GM23338 (cell line): ENCODE results near the gene MROH2A. TPM values are rescaled to one million over a fixed set of nuclear protein-coding genes. Genes with fewer than 3 reads are reported as not detected.

Experiments
- ATAC-seq: fragments of 200-7000 bp; cut with Tn5 transposase; 3 replicates; pipeline ENCODE4 v1.9.1; 2020
- DNase-seq: peaks from one replicate; pipeline ENCODE4 v3.0.0-alpha.2; 2015; ENCODE audit warnings: low spot score
- H2AFZ ChIP-seq: fragments of 200-600 bp; sonication (generic); 2 replicates; pipeline ENCODE4 v1.8.0; 2016; ENCODE audit warnings: antibody characterized with exemption, mild to moderate bottlenecking, moderate library complexity
- H3F3A ChIP-seq: fragments of 200-600 bp; sonication (generic); replicated peaks from 2 replicates; pipeline ENCODE4 v1.8.0; 2017; ENCODE audit warnings: antibody characterized with exemption, mixed run types, low read depth
- H3K27ac ChIP-seq: fragments of 200-600 bp; sonication (generic); 2 replicates; pipeline ENCODE4 v1.6.1; 2016; ENCODE audit warnings: low read depth
- H3K27me3 ChIP-seq: fragments of 200-600 bp; sonication (generic); 2 replicates; pipeline ENCODE4 v1.8.0; 2016; ENCODE audit warnings: mild to moderate bottlenecking, mixed run types, moderate library complexity; ENCODE audit not compliant: insufficient read depth
- H3K36me3 ChIP-seq: fragments of 200-600 bp; sonication (generic); 2 replicates; pipeline ENCODE4 v1.8.0; 2016; ENCODE audit warnings: mild to moderate bottlenecking; ENCODE audit not compliant: insufficient read depth
- H3K4me1 ChIP-seq: fragments of 200-600 bp; sonication (generic); 2 replicates; pipeline ENCODE4 v1.8.0; 2016; ENCODE audit warnings: mild to moderate bottlenecking, moderate library complexity; ENCODE audit not compliant: insufficient read depth
- H3K4me2 ChIP-seq: fragments of 200-600 bp; sonication (generic); 2 replicates; pipeline ENCODE4 v1.7.1; 2017; ENCODE audit warnings: mixed run types
- H3K4me3 ChIP-seq: fragments of 200-600 bp; sonication (generic); 2 replicates; pipeline ENCODE4 v1.6.1; 2016; ENCODE audit warnings: mixed run types
- H3K79me2 ChIP-seq: fragments of 200-600 bp; sonication (generic); replicated peaks from 2 replicates; pipeline ENCODE4 v1.8.0; 2017; ENCODE audit warnings: mild to moderate bottlenecking; ENCODE audit not compliant: insufficient read depth
- H3K9me2 ChIP-seq: fragments of 200-600 bp; sonication (generic); 2 replicates; pipeline ENCODE4 v1.8.0; 2017; ENCODE audit not compliant: insufficient read depth
- H4K20me1 ChIP-seq: fragments of 200-600 bp; sonication (generic); replicated peaks from 2 replicates; pipeline ENCODE4 v1.8.0; 2017; ENCODE audit warnings: mild to moderate bottlenecking; ENCODE audit not compliant: insufficient read depth
- H3K27ac Mint-ChIP-seq: 2 replicates; pipeline ENCODE4 v1.8.0; 2020; ENCODE audit warnings: inconsistent platforms, mild to moderate bottlenecking, moderate library complexity, mixed read lengths
- H3K27me3 Mint-ChIP-seq: 3 replicates; pipeline ENCODE4 v1.8.0; 2022; ENCODE audit warnings: low read depth, mild to moderate bottlenecking, moderate library complexity, mixed read lengths, inconsistent platforms; ENCODE audit not compliant: insufficient read depth, poor library complexity
- H3K36me3 Mint-ChIP-seq: 3 replicates; pipeline ENCODE4 v1.8.0; 2021; ENCODE audit warnings: low read depth, mild to moderate bottlenecking, inconsistent platforms, moderate library complexity, mixed read lengths
- H3K4me1 Mint-ChIP-seq: 3 replicates; pipeline ENCODE4 v1.8.0; 2020; ENCODE audit warnings: mild to moderate bottlenecking, inconsistent platforms, mixed read lengths
- H3K4me3 Mint-ChIP-seq: 3 replicates; pipeline ENCODE4 v1.8.0; 2021; ENCODE audit warnings: moderate library complexity, mild to moderate bottlenecking, inconsistent platforms, mixed read lengths
- H3K9me3 Mint-ChIP-seq: 3 replicates; pipeline ENCODE4 v1.8.0; 2020; ENCODE audit warnings: moderate library complexity, mild to moderate bottlenecking, inconsistent platforms, mixed read lengths
- CREB1 ChIP-seq: fragments of 250-450 bp; sonication (Bioruptor Pico); IDR thresholded peaks from 2 replicates; pipeline ENCODE4 v1.5.0; 2020; ENCODE audit warnings: low read depth, mild to moderate bottlenecking, moderate library complexity
- EZH2 ChIP-seq: fragments of 200-600 bp; sonication (generic); IDR thresholded peaks from one replicate; pipeline ENCODE4 v1.8.0; 2017; ENCODE audit warnings: antibody characterized with exemption, mild to moderate bottlenecking, low read depth; ENCODE audit not compliant: unreplicated experiment
- EZH2phosphoT487 ChIP-seq: fragments of 200-600 bp; sonication (generic); IDR thresholded peaks from one replicate; pipeline ENCODE4 v1.8.1; 2018; ENCODE audit warnings: antibody characterized with exemption; ENCODE audit not compliant: unreplicated experiment
- POLR2AphosphoS5 ChIP-seq: IDR thresholded peaks from 2 replicates; pipeline ENCODE4 v1.6.1; 2016; ENCODE audit warnings: antibody characterized with exemption, low read depth
- STAT1 ChIP-seq: IDR thresholded peaks from one replicate; pipeline ENCODE4 v1.6.1; 2016; ENCODE audit warnings: antibody characterized with exemption; ENCODE audit not compliant: unreplicated experiment
- ZNF114 ChIP-seq: fragments of 250-450 bp; sonication (Bioruptor Pico); IDR thresholded peaks from 2 replicates; pipeline ENCODE4 v1.5.0; 2020; ENCODE audit warnings: mild to moderate bottlenecking, moderate library complexity
- ZNF331 ChIP-seq: fragments of 250-450 bp; sonication (Bioruptor Pico); IDR thresholded peaks from 2 replicates; pipeline ENCODE4 v1.5.0; 2020; ENCODE audit warnings: low read depth, mild to moderate bottlenecking, moderate library complexity
- polyA plus RNA-seq: library from polyadenylated mRNA; unstranded; fragments of >200 nt; fragmentation: Nextera tagmentation; extraction: Ambion mirVana; gene quantifications from 2 replicates; pipeline ENCODE4 v1.2.1, GENCODE V29; 2016
- total RNA-seq: library from RNA; depleted of rRNA; stranded (reverse); fragments of >200 nt; shearing (Covaris generic); gene quantifications from 2 replicates; pipeline ENCODE4 v1.2.3, GENCODE V29; 2014
- TF ChIP-seq, protein P1 (sequence below): IDR thresholded peaks from 2 replicates; pipeline ENCODE4 v1.6.1; 2016; ENCODE audit warnings: antibody characterized with exemption

The MROH2A gene
- total and polyA plus RNA-seq, 2 experiments from 2014 or later, result not detected

DNA sequence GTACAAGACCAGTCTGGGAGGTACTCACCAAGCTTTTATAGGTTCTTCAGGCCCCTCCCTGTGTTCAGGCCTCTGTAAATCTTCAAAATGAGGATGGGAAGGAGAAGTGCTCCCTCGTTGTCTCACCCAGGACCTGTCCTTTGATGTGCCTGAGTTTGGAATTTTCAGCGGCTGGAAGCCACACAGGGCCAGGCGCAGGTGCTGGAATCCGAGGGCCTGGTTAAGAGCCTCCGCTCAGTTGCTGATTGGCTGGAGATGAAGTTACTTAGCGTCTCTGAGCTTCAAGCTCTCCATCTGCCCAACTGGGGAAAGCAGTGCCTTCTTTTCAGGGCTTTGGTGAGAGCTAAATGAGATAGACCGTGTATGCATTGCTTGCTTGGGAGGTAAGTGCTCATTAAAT lies 46.2 kb downstream of the MROH2A start (continued):
- no peak for TF ChIP-seq EZH2phosphoT487
- no peak for TF ChIP-seq ZNF114 (CRISPR knock-in tag)

DNA sequence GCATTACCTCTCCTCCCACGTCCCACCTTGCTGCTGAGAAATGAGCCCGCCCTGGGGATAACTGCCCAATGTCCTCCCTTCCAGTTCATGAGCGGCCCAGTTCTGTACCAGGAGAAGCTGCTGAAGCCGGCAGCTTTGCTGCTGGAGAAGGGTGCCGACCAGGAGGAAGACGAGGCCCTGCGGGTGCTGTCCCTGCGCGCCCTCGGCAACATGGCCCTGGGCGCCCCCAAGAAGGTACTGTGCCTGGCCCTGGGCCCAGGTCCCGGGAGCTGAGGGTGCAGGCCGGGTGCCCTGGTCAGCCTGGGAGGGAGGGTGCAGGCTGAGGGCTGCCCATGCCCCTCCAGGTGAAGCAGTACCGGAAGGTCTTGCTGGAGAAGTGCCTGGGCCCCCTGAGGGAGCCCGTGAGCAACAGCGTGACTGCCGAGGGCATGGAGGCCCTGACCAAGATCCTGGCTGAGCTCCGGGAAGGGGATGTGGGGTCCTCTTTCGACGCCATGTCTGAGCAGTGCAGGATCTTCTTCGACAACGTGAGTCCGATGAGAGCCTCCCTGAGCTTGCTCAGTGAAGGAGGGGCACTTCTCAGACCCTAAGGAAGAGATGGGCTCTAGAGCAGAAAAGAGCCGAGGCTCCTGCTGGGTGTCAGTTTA lies 50.5 kb downstream of the MROH2A start:
- TF ChIP-seq STAT1, result no peak
- TF ChIP-seq ZNF114 (CRISPR knock-in tag), result no peak
- no peaks in the 10 kb centered on the region for H3K36me3 ChIP-seq
- no peaks in the 10 kb centered on the region for H3K27me3 ChIP-seq
- H3K9me2 ChIP-seq, result no peaks in the 10 kb centered on the region
- no peak overlapping the region for H3K4me3 Mint-ChIP-seq
- H3K4me1 ChIP-seq, result no peaks in the 10 kb centered on the region
- no peak overlapping the region for H3K27ac Mint-ChIP-seq
- no peak overlapping the region for H3K4me2 ChIP-seq
- H3F3A ChIP-seq, result no peaks in the 10 kb centered on the region; the same call in 1 of the 2 replicates
- no peaks in the 10 kb centered on the region for H3K79me2 ChIP-seq
- DNase-seq (no peak), ATAC-seq (peak; percentile 9; the same call in 2 of the 3 replicates)
- no peak overlapping the region for H3K4me3 ChIP-seq
- no peaks in the 10 kb centered on the region for H3K36me3 Mint-ChIP-seq
- no peaks in the 10 kb centered on the region for H4K20me1 ChIP-seq
- peaks cover 6% of the 10 kb centered on the region; the same call in 2 of the 3 replicates for H3K4me1 Mint-ChIP-seq
- peaks cover 1% of the 10 kb centered on the region for H3K27me3 Mint-ChIP-seq
- H3K9me3 Mint-ChIP-seq, result peaks cover 3% of the 10 kb centered on the region; the same call in 1 of the 3 replicates
- H3K27ac ChIP-seq, result no peak overlapping the region
- H2AFZ ChIP-seq, result peak overlapping the region; percentile 72

DNA sequence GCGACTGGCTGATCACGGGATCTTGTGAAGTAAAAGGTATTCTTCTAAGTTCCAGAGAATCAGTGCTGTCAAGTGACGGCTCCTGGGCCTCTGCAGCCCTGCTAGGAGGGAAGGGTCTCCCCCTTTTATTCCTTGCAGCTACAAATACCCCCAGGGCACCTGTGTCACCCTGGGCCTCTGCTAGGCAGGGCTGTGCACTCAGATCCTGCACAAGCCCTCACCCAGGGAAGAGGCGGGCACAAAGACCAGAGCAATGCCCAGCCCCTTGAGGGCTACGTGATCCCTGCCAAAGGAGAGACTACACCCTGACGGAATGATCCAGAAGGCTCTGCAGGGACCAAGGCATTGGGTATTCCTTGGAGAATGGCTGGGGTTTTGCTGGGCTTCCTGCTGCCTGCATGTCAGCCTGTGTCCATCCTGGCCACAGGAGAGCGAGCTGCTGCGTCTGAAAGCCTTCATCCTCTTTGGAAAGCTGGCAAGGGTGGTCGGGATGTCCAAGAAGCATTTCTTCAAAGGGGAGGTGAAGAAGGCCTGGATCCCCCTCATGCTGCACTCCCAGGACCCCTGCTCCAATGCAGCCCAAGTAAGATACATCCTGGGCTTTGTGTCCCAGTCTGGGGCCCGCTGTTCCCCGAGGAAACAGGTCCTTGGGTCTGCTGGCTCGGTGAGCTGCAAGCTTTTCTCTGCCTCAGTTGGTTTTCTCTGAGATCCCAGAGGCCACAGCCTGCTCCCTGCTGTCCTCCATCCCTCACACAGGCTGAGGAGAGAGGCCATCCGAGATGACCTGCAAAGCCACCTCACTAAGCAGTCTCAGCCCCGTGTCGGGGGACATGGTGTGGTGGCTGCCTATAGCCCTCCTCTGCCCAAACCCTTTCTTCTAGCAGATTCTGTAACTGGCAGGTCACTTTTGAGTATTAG lies 51.3 kb downstream of the MROH2A start:
- Mint-ChIP-seq H3K27ac (no peak overlapping the region), H3K27me3 (peaks cover 1% of the 10 kb centered on the region), H3K36me3 (peaks cover 5% of the 10 kb centered on the region; the same call in 2 of the 3 replicates), H3K4me3 (no peak overlapping the region), H3K9me3 (peaks cover 3% of the 10 kb centered on the region; the same call in 1 of the 3 replicates), H3K4me1 (peaks cover 4% of the 10 kb centered on the region; the same call in 2 of the 3 replicates)
- H3K27me3 ChIP-seq, result no peaks in the 10 kb centered on the region
- H3K4me3 ChIP-seq, result no peak overlapping the region
- TF ChIP-seq EZH2, result no peak
- TF ChIP-seq ZNF331, result no peak
- no peak for TF ChIP-seq POLR2AphosphoS5
- TF ChIP-seq EZH2phosphoT487, result no peak
- no peak for TF ChIP-seq CREB1 (CRISPR knock-in tag)
- TF ChIP-seq, protein P1, sequence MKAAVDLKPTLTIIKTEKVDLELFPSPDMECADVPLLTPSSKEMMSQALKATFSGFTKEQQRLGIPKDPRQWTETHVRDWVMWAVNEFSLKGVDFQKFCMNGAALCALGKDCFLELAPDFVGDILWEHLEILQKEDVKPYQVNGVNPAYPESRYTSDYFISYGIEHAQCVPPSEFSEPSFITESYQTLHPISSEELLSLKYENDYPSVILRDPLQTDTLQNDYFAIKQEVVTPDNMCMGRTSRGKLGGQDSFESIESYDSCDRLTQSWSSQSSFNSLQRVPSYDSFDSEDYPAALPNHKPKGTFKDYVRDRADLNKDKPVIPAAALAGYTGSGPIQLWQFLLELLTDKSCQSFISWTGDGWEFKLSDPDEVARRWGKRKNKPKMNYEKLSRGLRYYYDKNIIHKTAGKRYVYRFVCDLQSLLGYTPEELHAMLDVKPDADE, result no peak
- H3K4me2 ChIP-seq, result no peak overlapping the region
- no peaks in the 10 kb centered on the region for H3K9me2 ChIP-seq
- DNase-seq, result no peak
- H3K79me2 ChIP-seq, result no peaks in the 10 kb centered on the region
- no peaks in the 10 kb centered on the region; the same call in 1 of the 2 replicates for H3F3A ChIP-seq
- no peak for ATAC-seq
- no peaks in the 10 kb centered on the region; the same call in 1 of the 2 replicates for H4K20me1 ChIP-seq
- no peaks in the 10 kb centered on the region for H3K36me3 ChIP-seq
- H3K4me1 ChIP-seq, result no peaks in the 10 kb centered on the region
- no peak overlapping the region; the same call in 1 of the 2 replicates for H2AFZ ChIP-seq
- no peak overlapping the region for H3K27ac ChIP-seq
